Nephron (organoid): ENCODE results near the gene TBRG1.
"Not testable (repeated sequence)": the region's sequence is repeated elsewhere in the genome, so short reads cannot be mapped to it uniquely, and the experiment has no call there.

Experiments used
- H3K27ac Mint-ChIP-seq, 3 experiments: 2 replicates each; pipeline ENCODE4 v1.8.0; 2020; ENCODE audit warnings: mixed read lengths in 3 of 3, mild to moderate bottlenecking in 2 of 3, moderate library complexity in 1 of 3
- H3K27me3 Mint-ChIP-seq: 2 replicates; pipeline ENCODE4 v1.8.0; 2021; ENCODE audit warnings: low read depth, mild to moderate bottlenecking, moderate library complexity, mixed read lengths
- H3K36me3 Mint-ChIP-seq: 2 replicates; pipeline ENCODE4 v1.8.0; 2020; ENCODE audit warnings: low read depth, mixed read lengths
- H3K4me1 Mint-ChIP-seq: 2 replicates; pipeline ENCODE4 v1.8.0; 2020; ENCODE audit warnings: mixed read lengths
- H3K4me3 Mint-ChIP-seq, 3 experiments: 2 replicates each; pipeline ENCODE4 v1.8.0; 2020; ENCODE audit warnings: mild to moderate bottlenecking in 3 of 3, mixed read lengths in 3 of 3, moderate library complexity in 2 of 3
- H3K9me3 Mint-ChIP-seq: 2 replicates; pipeline ENCODE4 v1.8.0; 2020; ENCODE audit warnings: mixed read lengths
- CTCF ChIP-seq, 3 experiments: fragments of 200-600 bp; sonication (generic); IDR thresholded peaks; one replicate each; pipeline ENCODE4 v1.5.0; 2021; ENCODE audit warnings: antibody characterized with exemption in 3 of 3; ENCODE audit not compliant: unreplicated experiment in 3 of 3

Gene TBRG1

GRCh38 chr11:124597626-124598025, 25.0 kb upstream of the TBRG1 start:
- peaks cover 6% of the 10 kb centered on the region for H3K27me3 Mint-ChIP-seq
- peaks cover 8% of the 10 kb centered on the region for H3K4me1 Mint-ChIP-seq
- H3K9me3 Mint-ChIP-seq = no peaks in the 10 kb centered on the region
- no peak for TF ChIP-seq CTCF (IDR thresholded peaks at IDR 0.05; ENCODE audit: unreplicated experiment in 3 of 3)
- H3K36me3 Mint-ChIP-seq = no peaks in the 10 kb centered on the region
- H3K27ac Mint-ChIP-seq = no peak overlapping the region
- no peak overlapping the region for H3K4me3 Mint-ChIP-seq

- TF ChIP-seq CTCF (IDR thresholded peaks at IDR 0.05; ENCODE audit: unreplicated experiment in 3 of 3) = no peak
- Mint-ChIP-seq H3K4me3 (no peak overlapping the region), H3K27me3 (peaks cover 6% of the 10 kb centered on the region), H3K4me1 (peaks cover 8% of the 10 kb centered on the region), H3K9me3 (no peaks in the 10 kb centered on the region), H3K36me3 (no peaks in the 10 kb centered on the region), H3K27ac (peak overlapping the region in 1 of 3 experiments; percentile 16)
These were observed 21.9 kb upstream of the TBRG1 start for GRCh38 chr11:124600621-124601320.

GRCh38 chr11:124602193-124602592, 20.5 kb upstream of the TBRG1 start:
- peaks cover 8% of the 10 kb centered on the region for H3K4me1 Mint-ChIP-seq
- H3K27ac Mint-ChIP-seq = no peak overlapping the region
- no peak for TF ChIP-seq CTCF (IDR thresholded peaks at IDR 0.05; ENCODE audit: unreplicated experiment in 3 of 3)
- no peak overlapping the region for H3K4me3 Mint-ChIP-seq
- H3K9me3 Mint-ChIP-seq = no peaks in the 10 kb centered on the region
- no peaks in the 10 kb centered on the region for H3K36me3 Mint-ChIP-seq
- peaks cover 5% of the 10 kb centered on the region for H3K27me3 Mint-ChIP-seq

GRCh38 chr11:124602723-124603122, 19.9 kb upstream of the TBRG1 start:
- H3K27ac Mint-ChIP-seq, H3K27me3 Mint-ChIP-seq, H3K36me3 Mint-ChIP-seq, H3K4me1 Mint-ChIP-seq, H3K9me3 Mint-ChIP-seq, H3K4me3 Mint-ChIP-seq: not testable (repeated sequence)

GRCh38 chr11:124605719-124606118, 16.9 kb upstream of the TBRG1 start:
- Mint-ChIP-seq H3K4me1 (peaks cover 6% of the 10 kb centered on the region), H3K9me3 (no peaks in the 10 kb centered on the region), H3K4me3 (no peak overlapping the region), H3K27ac (no peak overlapping the region), H3K27me3 (no peaks in the 10 kb centered on the region), H3K36me3 (no peaks in the 10 kb centered on the region)
- no peak for TF ChIP-seq CTCF (IDR thresholded peaks at IDR 0.05; ENCODE audit: unreplicated experiment in 3 of 3)

GRCh38 chr11:124608147-124608546, 14.5 kb upstream of the TBRG1 start:
- H3K4me3 Mint-ChIP-seq = no peak overlapping the region
- no peaks in the 10 kb centered on the region for H3K36me3 Mint-ChIP-seq
- H3K4me1 Mint-ChIP-seq = no peaks in the 10 kb centered on the region
- no peak for TF ChIP-seq CTCF (IDR thresholded peaks at IDR 0.05; ENCODE audit: unreplicated experiment in 3 of 3)
- H3K27me3 Mint-ChIP-seq = no peaks in the 10 kb centered on the region
- no peak overlapping the region for H3K27ac Mint-ChIP-seq
- H3K9me3 Mint-ChIP-seq = no peaks in the 10 kb centered on the region
